GM19372 (cell line): Measurements from ENCODE around the gene AGBL4.

Source experiments
- ATAC-seq: cut with Tn5 transposase; IDR thresholded peaks from one replicate; pipeline ENCODE4 v1.9.1; 2021; ENCODE audit warnings: mild to moderate bottlenecking, low read depth, moderate library complexity; ENCODE audit not compliant: unreplicated experiment

Gene AGBL4

DNA sequence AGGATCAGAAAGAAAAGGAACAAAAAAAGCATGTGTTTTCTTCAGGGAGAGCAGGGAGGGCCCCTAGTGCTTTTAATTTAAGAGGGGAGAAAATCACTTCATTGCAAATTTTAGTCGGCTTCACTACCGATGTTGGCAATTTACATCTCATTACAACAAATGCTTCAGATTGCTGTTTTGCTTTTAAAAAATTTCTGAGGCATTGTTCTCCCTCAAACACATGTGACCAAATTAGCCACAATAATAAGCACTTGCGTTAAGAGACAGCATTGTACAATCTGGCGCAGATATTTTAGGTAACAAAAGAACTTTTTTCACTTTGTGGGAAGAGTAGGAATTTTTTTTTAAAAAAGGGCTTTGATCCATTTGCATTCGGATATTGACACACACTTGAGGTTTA, 1276.8 kb downstream of the AGBL4 start:
- ATAC-seq: no peak

DNA sequence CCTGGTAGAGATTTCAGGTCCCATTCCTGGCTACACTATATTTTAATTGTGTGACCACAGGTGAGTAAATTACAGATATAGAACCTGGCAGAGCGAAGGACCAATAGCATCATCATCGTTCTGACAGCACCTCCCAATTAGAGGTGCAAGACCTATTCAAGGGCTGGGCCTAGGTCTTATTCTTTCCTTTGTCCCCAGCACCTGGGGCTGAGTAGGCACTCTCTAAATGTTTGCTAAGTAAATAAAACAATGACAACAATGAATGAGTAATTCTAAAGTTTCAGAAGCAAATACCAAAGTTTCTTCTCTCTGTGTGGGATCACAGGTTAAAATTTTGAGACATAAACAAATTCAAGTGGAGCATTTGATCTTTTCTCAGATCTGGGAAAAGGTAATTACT, 1279.7 kb downstream of the AGBL4 start:
- ATAC-seq: no peak

DNA sequence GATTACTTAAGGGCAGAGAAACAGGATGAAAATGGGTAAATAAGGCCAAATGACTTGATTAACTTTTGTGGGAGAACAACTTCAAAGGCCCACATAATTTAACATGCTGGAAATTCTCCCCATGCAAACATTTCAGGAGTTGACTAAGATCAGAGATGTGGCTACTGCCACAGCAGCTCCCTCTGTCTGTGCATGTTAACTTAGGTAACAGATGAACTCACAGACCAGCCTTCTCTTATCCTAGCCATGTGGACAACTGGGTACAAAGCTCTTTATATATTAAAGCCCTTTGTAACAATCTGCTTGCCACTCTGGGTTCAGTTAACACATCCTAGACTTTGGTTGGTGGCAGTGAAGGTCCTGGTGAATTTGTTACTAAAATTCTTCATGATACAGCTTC, 1280.3 kb downstream of the AGBL4 start:
- no peak for ATAC-seq

DNA sequence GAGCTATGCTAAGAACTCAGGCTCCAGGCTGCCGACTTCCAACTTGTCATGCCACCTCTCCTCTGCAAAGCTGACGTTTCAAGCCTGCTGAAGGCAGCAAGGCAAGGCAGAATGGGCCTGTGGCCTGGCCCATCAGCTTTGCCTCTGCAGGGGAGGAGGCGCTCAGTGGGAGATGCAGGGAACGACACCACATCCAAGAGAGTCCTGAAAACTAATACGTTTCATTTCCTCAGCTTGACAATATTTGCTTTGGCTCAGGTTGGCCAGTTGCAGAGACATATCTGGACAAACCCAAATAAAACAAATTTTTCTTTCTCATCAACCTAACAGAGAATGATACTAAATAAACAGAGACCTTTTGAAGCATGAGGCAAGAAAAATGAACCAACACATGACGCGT, 1282.4 kb downstream of the AGBL4 start:
- ATAC-seq: no peak

DNA sequence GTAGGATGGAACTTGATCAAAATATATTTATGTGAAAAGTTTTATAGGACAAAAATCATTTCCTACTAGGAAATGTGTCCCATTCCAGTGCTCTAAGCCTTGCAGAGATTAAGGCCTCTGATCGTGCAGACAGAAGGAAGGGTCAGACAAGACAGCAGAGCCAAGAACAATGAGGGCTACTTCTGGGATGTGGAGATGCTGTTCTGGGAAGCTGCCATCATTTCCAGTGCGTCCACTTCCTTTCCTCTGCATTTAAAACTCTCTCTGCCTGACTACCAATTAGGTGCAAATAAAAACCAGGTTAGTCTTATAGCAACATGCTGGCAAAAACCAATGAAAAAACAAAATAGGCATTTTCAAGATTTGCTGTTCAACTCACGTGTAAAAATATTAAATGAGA, 1283.1 kb downstream of the AGBL4 start:
- no peak for ATAC-seq

DNA sequence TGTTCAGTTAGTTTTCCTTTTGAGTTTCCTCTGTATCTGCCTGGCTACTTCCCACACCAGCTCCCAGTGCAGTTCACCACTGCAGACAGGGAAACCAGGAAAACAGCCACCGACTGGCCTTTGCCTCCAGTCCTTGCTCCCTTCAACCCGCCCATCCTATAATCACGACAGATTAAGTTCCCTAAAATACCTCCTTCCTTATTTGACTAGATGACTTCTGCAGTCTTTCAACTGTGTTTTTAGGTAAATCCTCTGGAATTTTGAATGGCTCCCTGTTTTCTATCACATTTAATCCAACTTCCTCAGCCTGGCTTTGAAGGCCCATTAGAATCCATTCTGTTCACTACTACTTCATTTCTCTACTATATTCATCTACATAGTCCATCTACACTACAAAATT, 1284.7 kb downstream of the AGBL4 start:
- no peak for ATAC-seq

DNA sequence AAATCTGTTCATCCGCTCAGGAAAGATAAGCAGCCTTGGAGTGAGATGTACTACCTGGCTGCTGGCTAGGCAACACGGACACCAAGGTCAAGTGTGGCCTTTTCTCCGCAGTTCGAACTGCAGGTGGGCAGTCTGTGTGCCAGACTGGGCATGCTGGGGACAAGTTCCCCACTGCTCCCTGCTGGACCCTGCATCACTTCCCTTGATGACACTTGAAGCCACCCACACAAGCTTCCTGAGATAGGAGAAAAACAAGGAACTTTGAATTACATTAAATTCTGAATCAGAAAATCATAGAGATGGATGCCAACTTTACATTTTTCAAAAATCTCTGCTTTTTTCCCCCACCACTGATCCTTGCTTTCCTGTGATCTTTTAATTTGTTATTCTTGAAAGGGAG, 1285.4 kb downstream of the AGBL4 start:
- ATAC-seq: no peak

DNA sequence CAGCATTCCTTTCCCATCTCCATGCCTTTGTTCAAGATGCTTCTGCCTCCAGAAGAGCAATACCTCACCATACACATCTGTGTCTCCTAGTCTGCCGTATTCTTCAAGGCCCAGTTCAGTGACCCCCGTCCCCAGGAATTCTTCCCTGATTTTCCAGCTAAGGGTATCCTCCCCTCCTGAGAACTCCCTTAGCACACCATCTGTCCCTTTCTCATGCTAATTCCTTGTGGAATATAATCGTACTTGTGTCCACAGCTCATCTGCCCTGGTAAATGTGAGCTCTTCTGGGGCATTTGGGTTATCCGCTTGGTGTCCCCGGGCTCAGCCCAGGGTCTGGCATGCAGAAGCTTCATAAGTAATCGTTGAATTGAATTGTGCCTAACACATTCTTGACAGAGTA, 1288.0 kb downstream of the AGBL4 start:
- ATAC-seq: no peak

DNA sequence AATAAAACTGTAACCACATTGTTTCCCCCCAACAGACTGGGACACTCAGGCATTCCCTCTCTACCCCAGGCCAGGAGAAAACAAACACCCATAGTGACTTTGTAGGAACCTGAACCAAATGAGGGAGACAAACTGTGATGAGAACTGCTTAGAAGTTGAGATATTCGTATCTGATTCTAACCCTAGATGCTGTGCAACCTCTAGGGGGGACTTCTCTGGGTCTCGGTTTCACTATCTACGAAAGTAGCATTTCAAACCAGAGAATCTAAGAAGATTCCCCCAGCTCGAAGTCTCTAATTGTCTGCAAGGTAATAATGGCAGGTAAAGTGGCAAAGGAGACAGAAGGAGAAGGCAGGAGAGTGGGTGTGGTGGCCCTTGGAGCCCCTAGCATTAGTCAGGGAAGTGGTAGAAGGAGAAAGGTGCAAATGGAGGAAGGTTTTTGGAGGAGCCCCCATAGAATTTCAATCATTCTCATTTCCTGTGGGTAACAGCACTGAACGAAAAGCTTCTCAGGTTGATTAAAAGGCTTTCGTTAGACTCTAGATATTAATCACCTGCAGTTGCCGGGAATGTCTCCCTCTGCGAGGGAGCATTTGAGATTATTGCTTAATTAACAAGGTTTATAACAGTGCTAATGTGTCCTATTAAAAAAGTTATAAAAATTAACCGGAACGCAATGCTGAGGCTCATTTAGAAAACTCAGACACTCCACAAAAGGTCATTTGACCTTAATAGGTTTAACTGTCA, 1293.4 kb downstream of the AGBL4 start:
- ATAC-seq: peak; percentile 80

DNA sequence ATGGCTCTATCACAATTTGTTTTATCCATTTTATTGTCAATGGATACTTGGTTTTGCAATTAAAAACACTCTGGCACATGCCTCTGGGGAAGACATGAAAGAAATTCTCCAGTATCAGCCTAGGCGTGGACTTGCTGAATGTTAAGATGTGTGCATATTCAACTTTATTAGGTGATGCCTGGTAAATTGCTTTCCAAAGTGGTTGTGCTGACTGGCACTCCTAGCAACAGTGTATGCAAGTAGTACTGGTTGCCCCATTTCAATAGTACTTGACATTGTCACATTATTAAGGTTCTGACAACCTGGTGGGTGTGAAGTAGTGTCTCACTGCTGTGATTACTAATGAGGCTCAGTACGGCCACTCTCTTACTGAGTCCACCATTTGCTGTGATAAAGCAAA, 1295.2 kb downstream of the AGBL4 start:
- no peak for ATAC-seq

DNA sequence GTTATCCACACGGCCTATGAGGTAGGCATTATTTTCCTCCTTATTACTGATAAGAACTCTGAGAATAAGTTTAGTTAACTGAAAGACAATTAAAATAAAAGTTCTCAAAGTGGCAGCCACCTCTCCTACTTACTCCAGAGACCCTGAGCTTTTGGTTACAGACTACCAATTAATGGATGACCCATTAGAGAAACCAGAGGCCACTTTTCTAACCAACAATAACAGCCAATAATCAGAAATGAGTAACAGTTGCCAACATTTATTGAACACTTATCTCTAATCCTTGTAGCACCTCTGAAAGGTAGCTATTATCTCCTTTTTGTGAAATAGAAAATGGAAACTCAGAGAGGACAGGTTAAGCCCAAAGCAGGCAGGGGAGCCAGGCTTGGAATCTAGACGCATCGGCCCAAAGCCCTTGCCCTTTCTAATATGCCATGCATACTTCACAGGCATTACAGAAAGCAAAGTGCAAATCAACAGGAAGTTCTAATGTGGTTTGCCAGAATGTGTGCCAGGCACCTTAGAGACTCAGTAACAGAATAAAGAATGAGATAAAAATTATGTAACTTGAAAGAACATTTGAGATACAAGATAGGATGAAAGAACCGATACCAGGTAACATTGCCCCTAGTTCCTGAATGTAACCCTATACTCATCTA, 1297.1 kb downstream of the AGBL4 start:
- no peak for ATAC-seq

DNA sequence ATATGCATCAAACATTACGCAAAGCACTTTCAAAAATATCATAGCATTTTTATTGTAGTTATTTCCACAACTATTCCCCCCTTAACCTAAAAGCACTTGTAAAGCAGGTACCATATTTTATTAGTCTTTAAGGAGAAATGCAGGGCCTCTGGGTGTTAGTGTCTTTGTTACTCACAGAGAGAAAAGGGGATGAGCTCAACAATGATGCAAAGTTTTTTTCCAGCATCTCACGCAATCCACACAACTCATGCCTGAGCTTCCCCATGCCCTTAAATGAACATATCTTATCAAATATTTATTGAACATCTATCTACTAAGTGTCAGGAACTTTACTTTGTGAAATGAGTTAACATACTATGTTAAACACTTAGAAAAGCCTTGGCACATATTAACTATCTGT, 1297.6 kb downstream of the AGBL4 start:
- ATAC-seq: no peak

DNA sequence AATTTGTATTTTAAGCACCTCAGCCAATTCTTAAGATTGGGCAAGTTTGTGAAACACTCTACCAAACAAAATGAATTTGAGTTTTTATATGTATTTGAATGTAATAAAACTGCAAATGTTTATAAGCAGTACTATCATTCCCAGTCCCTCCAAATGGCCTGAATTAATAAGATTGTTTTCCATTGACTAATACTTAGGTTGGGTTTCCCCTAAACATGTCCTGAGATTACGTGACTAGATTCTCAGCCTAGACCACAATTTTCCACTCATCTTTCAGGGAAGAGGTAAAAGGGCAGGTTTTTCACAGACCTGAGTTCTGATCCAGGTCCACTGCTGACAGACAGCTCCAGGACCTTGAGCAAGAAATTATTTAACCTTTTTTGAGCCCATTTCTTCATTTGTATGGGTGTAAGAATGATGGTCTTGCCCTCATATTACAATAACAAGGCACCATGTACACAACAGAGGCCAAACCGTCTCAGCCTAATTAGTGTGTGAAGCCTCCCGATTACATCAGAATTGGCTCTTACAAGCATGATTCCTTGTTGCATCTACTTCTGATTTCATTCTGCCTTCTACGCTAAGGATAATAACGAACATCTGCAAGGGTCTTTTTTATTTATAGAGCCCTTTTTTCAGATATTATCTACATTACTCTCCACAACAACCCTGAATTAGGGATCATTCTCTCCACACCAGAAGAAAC, 1298.3 kb downstream of the AGBL4 start:
- ATAC-seq: no peak

DNA sequence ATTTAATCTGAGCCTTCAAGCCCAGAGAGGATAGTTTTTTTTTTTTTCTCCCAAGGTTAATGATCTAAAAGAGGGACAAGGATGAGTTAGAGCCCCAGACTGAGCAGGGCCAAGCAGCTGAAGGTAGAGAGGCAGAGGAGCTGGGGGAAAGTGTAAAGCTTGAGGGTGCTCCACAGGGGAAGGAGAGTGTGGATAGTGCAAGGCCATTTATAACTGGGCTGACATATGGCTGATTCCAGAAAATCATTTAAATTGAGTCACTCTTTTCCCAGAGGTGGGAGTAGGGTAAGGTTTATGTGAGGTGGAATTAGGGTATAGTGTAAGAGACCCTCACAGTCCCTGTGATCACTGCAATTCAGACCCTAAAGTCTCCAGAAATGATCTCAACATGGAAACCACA, 1302.8 kb downstream of the AGBL4 start:
- no peak for ATAC-seq

DNA sequence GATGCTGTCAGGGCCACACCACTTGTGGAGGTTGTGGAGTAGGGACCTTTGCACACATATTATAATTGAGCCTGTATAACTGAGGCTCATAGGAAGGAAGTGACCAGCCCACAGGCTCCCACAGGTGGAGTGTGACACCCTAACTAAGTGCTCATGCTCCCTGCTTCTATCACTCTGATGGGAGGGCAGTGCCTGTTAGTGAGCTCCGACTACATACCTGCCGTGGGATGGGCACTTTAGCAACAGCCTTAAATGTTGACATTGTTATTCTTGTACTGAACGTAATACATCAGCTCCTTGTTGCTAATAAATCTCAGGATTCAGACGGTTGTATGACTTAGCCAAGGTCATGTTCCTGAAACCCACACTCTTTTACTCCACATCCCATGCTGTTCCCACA, 1305.0 kb downstream of the AGBL4 start:
- no peak for ATAC-seq

DNA sequence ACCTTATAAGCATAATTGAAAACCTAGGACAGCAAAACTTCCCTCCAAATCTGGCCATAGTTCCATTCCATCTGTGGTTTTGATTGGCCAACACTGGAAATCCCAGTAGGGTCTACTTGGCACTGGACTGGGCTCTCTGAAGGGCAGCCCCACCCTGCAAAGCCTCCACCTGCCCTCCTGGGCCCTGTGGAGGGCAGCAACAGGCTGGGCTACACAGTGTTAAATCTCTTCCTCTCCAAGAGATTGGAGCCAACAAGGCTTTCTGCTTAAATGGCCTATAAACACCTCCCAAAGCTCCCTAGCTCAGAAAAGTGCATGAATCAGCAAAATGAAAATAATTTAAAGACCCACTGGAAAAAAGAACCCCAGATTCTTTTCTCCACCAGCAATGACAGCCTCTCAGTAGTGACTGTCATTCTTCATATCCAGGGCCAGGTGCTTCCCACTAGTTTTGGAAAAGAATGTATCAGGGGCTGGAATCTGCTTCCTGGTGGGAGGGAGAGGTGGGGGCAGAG, 1305.6 kb downstream of the AGBL4 start:
- no peak for ATAC-seq

DNA sequence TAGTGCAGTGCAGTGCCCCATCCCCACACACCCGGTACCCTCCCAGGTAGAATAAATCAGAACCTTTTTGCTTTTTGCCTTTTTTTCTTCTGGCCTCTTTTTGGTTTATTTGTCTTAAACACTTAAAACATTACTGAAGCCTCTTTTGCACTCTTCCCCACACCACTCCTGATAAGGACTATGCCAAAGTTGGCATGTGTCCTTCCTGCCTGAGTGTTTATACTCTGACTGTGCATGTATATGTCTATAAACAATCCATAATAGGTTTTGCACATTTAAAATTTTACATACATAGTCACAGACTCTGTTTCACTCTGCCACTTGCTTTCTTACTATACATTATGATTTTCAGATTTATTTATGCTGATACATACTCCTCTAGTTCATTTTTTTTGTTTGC, 1306.7 kb downstream of the AGBL4 start:
- no peak for ATAC-seq

DNA sequence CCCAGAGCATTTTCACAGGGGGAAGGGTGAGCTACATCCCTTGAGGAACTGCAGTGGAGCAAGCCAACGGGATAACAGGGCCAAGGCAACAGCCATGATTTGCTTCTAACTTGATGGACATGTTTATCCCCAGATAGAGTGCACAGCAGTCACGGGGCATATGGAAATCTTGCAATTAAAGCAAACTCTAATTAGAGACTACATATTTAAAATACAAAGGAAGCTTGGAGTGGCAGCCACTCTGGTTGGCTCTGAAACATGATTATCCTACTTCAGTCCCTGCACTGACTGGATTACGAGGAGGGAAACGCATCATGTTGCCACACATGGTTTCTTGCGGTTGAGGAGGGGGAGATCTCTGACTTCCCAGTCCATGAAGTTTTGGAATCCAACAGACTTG, 1307.8 kb downstream of the AGBL4 start:
- ATAC-seq: no peak

DNA sequence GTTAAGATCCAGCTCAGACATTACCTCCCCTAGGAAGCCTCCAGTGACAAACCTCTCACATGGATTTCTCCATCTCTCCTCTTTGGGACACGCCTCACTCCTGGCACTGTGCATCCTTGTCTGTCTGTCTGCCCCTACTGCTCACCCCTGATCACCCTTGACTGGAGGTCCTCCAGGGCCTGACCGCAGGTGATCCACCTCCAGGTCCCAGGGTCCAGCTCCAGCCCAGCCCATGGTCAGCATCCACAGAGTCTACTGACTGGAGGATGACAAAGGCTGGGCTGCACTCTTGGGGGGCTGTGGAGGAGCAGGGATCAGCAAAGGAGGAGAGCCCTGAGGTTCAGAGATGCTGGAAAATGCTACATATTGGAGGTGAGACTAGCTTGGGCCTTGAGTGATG, 1312.8 kb downstream of the AGBL4 start:
- ATAC-seq: no peak

DNA sequence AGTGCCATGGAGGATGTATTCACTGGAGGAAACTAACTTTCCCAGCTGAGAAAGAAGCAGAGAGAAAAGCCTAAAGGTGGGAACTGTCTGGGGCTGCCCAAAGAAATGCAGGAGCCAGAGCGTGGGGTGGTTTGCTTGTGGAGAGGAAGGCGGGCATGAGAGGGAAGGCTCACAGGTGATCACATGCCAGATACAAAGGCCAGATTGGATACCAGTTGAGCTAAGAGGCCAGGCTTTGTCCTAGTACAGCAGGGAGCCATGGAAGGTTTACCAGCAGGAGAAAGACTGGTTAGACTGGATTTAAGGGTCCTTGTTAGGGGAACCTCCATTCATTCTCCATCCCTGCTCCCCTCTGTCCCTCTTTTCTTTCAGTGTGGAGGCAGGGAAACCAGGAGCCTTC, 1313.4 kb downstream of the AGBL4 start:
- no peak for ATAC-seq

DNA sequence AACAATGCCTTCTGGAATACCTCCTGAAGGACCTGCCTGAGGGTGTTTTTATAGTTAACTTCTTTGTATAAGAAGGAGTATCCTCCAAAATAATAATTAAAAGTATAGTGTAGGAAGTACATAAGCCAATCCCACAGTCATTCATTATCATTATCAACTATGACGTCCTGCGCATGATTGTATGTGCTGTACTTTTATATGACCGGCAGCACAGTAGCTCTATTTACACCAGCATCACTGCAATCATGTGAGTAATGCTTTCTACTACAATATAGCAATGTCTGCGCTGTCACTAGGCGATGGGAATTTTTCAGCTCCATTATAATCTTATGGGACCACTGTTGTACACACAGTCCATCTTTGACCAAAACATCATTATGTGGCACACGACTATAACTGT, 1319.0 kb downstream of the AGBL4 start:
- no peak for ATAC-seq

DNA sequence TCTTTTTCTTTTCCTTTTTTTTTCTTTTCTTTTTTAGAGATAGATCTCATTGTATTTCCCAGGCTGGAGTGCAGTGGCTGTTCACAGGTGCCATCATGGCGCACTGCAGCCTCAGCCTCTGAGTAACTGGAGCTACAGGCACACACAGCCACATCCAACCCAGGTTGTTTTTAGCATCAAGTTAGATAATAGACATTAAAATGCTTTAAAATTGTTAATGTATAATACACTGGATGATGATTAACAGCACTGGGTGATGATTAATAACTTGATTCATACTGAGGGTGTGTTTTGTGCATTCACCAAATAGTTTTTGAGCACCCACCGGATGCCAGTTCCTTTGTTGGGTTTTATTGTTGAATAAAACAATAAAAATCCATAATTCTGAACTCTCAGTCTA, 1322.3 kb downstream of the AGBL4 start:
- no peak for ATAC-seq
